A673 (cell line): ENCODE data around the gene PREX1. TPM values are rescaled to one million over a fixed set of nuclear protein-coding genes. Genes with fewer than 3 reads are reported as not detected.

ENCODE experiments used
- BruUV-seq: library from RNA; stranded (reverse); fragments of 400-500 nt; replicated peaks from 2 replicates; lab custom pipeline; 2021; lab: Mats Ljungman, UMichigan
- CTCF ChIA-PET: fragments of 300-600 bp; sonication (Branson Sonifier 250); formaldehyde crosslinking; loops from one replicate; lab custom pipeline; 2022; ENCODE audit warnings: antibody characterized with exemption; lab: Charles Lee
- POLR2A ChIA-PET: fragments of 300-600 bp; sonication (Branson Sonifier 250); formaldehyde crosslinking; loops from one replicate; lab custom pipeline; 2022; ENCODE audit warnings: antibody characterized with exemption; ENCODE audit not compliant: low non-redundant PET; lab: Charles Lee
- DNase-seq: peaks from one replicate; pipeline ENCODE4 v3.0.0-alpha.2; 2015; ENCODE audit warnings: low spot score
- H3K27ac ChIP-seq: fragments of 200-600 bp; sonication (generic); 2 replicates; pipeline ENCODE4 v1.5.1; 2016; ENCODE audit warnings: mixed run types, low read depth, mild to moderate bottlenecking, mixed read lengths, antibody characterized with exemption, low read length; ENCODE audit not compliant: poor library complexity, severe bottlenecking
- H3K27me3 ChIP-seq: fragments of 200-600 bp; sonication (generic); replicated peaks from 2 replicates; pipeline ENCODE4 v1.6.1; 2017; ENCODE audit warnings: mixed run types, low read depth, mild to moderate bottlenecking, mixed read lengths, antibody characterized with exemption, low read length; ENCODE audit not compliant: insufficient read depth, poor library complexity
- H3K36me3 ChIP-seq: fragments of 200-600 bp; sonication (generic); 2 replicates; pipeline ENCODE4 v1.6.1; 2016; ENCODE audit warnings: mixed run types, mild to moderate bottlenecking, mixed read lengths, antibody characterized with exemption, low read length; ENCODE audit not compliant: insufficient read depth, poor library complexity, severe bottlenecking
- H3K4me1 ChIP-seq: fragments of 200-600 bp; sonication (generic); 2 replicates; pipeline ENCODE4 v1.6.1; 2017; ENCODE audit warnings: mixed run types, mild to moderate bottlenecking, mixed read lengths, antibody characterized with exemption, low read length; ENCODE audit not compliant: insufficient read depth, poor library complexity, severe bottlenecking
- H3K4me3 ChIP-seq: fragments of 200-600 bp; sonication (generic); 2 replicates; pipeline ENCODE4 v1.5.1; 2016; ENCODE audit warnings: low read depth, mixed run types, mild to moderate bottlenecking, mixed read lengths, low read length; ENCODE audit not compliant: poor library complexity, severe bottlenecking
- H3K9me3 ChIP-seq: fragments of 200-600 bp; sonication (generic); 2 replicates; pipeline ENCODE4 v1.6.1; 2016; ENCODE audit warnings: mixed run types, low read depth, mild to moderate bottlenecking, mixed read lengths, antibody characterized with exemption, low read length; ENCODE audit not compliant: poor library complexity, severe bottlenecking
- CTCF ChIP-seq: fragments of 300-800, 200-600 bp; sonication (generic); conservative IDR thresholded peaks from 2 replicates; pipeline ENCODE4 v1.5.1; 2017; ENCODE audit warnings: low read depth, mild to moderate bottlenecking, antibody characterized with exemption, low read length, moderate library complexity, mixed read lengths
- EZH2 ChIP-seq: fragments of 200-600 bp; sonication (generic); IDR thresholded peaks from 2 replicates; pipeline ENCODE4 v1.6.1; 2017; ENCODE audit warnings: borderline replicate concordance, low read depth, mild to moderate bottlenecking, mixed read lengths, antibody characterized with exemption, low read length; ENCODE audit not compliant: poor library complexity, severe bottlenecking
- intact Hi-C: fragments of 100-400 bp; cut with micrococcal nuclease; formaldehyde crosslinking; loops from one replicate; pipeline ENCODE4 v1.10.0; 2022; ENCODE audit not compliant: unreplicated experiment
- total RNA-seq: library from RNA; stranded (reverse); gene quantifications from 2 replicates; pipeline ENCODE4 v1.2.3, GENCODE V29; 2021

PREX1 gene
- total RNA-seq, 1 experiment from 2014 or later: 145 TPM

GRCh38 chr20:48855046-48855445 is 27.2 kb upstream of the PREX1 start:
- ChIA-PET CTCF (no interaction called here), POLR2A (no interaction called here)
- no peak overlapping the region for H3K27ac ChIP-seq
- no peaks in the 10 kb centered on the region for H3K9me3 ChIP-seq
- H3K4me1 ChIP-seq: peaks cover 7% of the 10 kb centered on the region
- intact Hi-C loops: no loop called here
- H3K4me3 ChIP-seq: no peak overlapping the region
- BruUV-seq: no TSS peak
- H3K36me3 ChIP-seq: no peaks in the 10 kb centered on the region
- no peaks in the 10 kb centered on the region for H3K27me3 ChIP-seq
- TF ChIP-seq CTCF (no peak), EZH2 (no peak)
- DNase-seq: no peak

- no peak overlapping the region for H3K27ac ChIP-seq
- BruUV-seq: no TSS peak
- no peak for DNase-seq
- ChIA-PET POLR2A (no interaction called here), CTCF (no interaction called here)
- no peaks in the 10 kb centered on the region for H3K27me3 ChIP-seq
- H3K36me3 ChIP-seq: no peaks in the 10 kb centered on the region
- no peaks in the 10 kb centered on the region for H3K9me3 ChIP-seq
- TF ChIP-seq EZH2 (no peak), CTCF (no peak)
- H3K4me1 ChIP-seq: peaks cover 7% of the 10 kb centered on the region
- H3K4me3 ChIP-seq: no peak overlapping the region
- intact Hi-C loops: no loop called here
Measured at GRCh38 chr20:48852609-48853008, 24.8 kb upstream of the PREX1 start.

- ChIA-PET CTCF (no interaction called here), POLR2A (no interaction called here)
- no peak for DNase-seq
- no TSS peak for BruUV-seq
- peaks cover 15% of the 10 kb centered on the region for H3K4me1 ChIP-seq
- TF ChIP-seq CTCF: no peak
- no peak for TF ChIP-seq EZH2
- H3K4me3 ChIP-seq: no peak overlapping the region
- H3K36me3 ChIP-seq: no peaks in the 10 kb centered on the region
- H3K27me3 ChIP-seq: no peaks in the 10 kb centered on the region
- no peak overlapping the region for H3K27ac ChIP-seq
- intact Hi-C loops: no loop called here
- H3K9me3 ChIP-seq: no peaks in the 10 kb centered on the region
Measured at GRCh38 chr20:48851579-48851978, 23.8 kb upstream of the PREX1 start.
